Measurements from ENCODE around the gene GNG13. TPM values are rescaled to one million over a fixed set of nuclear protein-coding genes. Genes with fewer than 3 reads are reported as not detected.

Gene GNG13
- total and polyA plus RNA-seq, 2 experiments from 2014 or later = 0.29 TPM; not detected in 1

- TF ChIP-seq ZNF462 (CRISPR knock-in tag; IDR thresholded peaks at IDR 0.05) = no peak
Observed at GRCh38 chr16:774086-775001, 26.2 kb downstream of the GNG13 start (continued).

- H3K4me1 ChIP-seq (ENCODE audit: insufficient read depth) = no peaks in the 10 kb centered on the region
- Mint-ChIP-seq H3K4me3 (no peak overlapping the region), H3K9me3 (no peaks in the 10 kb centered on the region)
- no peak for TF ChIP-seq JUNB (IDR thresholded peaks at IDR 0.05; ENCODE audit: unreplicated experiment)
- TF ChIP-seq ETS1 (IDR thresholded peaks at IDR 0.05) = no peak
- no peak for TF ChIP-seq NANOG (IDR thresholded peaks at IDR 0.05; ENCODE audit: borderline replicate concordance)
- TF ChIP-seq EZH2 (IDR thresholded peaks at IDR 0.05; ENCODE audit: low read depth, unreplicated experiment) = no peak
- TF ChIP-seq CREB1 (CRISPR knock-in tag; IDR thresholded peaks at IDR 0.05; ENCODE audit: low read depth) = no peak
- no peak for TF ChIP-seq STAT1 (IDR thresholded peaks at IDR 0.05; ENCODE audit: unreplicated experiment)
- TF ChIP-seq ZNF331 (CRISPR knock-in tag; IDR thresholded peaks at IDR 0.05; ENCODE audit: low read depth) = no peak
Observed at GRCh38 chr16:772959-773358, 27.6 kb downstream of the GNG13 start.

More at GRCh38 chr16:772959-773358, 27.6 kb downstream of the GNG13 start:
- Histone ChIP-seq H3K9me2 (ENCODE audit: insufficient read depth) (no peaks in the 10 kb centered on the region), H2AFZ (no peak overlapping the region), H3K79me2 (replicated peaks; ENCODE audit: insufficient read depth) (no peaks in the 10 kb centered on the region), H3K27ac (ENCODE audit: low read depth) (no peak overlapping the region), H3F3A (replicated peaks; ENCODE audit: low read depth) (peaks cover 3% of the 10 kb centered on the region; the same call in 1 of the 2 replicates), H4K20me1 (replicated peaks; ENCODE audit: insufficient read depth) (no peaks in the 10 kb centered on the region), H3K27me3 (ENCODE audit: insufficient read depth) (no peaks in the 10 kb centered on the region), H3K4me2 (no peak overlapping the region), H3K36me3 (ENCODE audit: insufficient read depth) (no peaks in the 10 kb centered on the region), H3K4me3 (no peak overlapping the region)
- Mint-ChIP-seq H3K36me3 (ENCODE audit: low read depth) (no peaks in the 10 kb centered on the region), H3K4me1 (no peaks in the 10 kb centered on the region), H3K27me3 (ENCODE audit: insufficient read depth, low read depth, poor library complexity) (peaks cover 10% of the 10 kb centered on the region), H3K27ac (no peak overlapping the region)
- DNase-seq (ENCODE audit: low spot score) (no peak), ATAC-seq (no peak)
